CD8-positive, alpha-beta memory T cell (primary cell): ENCODE results near the gene CPLX1. TPM values are rescaled to one million over a fixed set of nuclear protein-coding genes. Genes with fewer than 3 reads are reported as not detected.
A peak's percentile ranks its signal among the peaks of the same experiment; 100 is the strongest.

ENCODE experiments used
- CTCF ChIA-PET: fragments of 350-600 bp; sonication (Branson Sonifier 250); formaldehyde crosslinking; loops from one replicate; lab custom pipeline; 2021; ENCODE audit warnings: antibody characterized with exemption; lab: Charles Lee
- POLR2A ChIA-PET: fragments of 350-600 bp; sonication (Branson Sonifier 250); formaldehyde crosslinking; loops from one replicate; lab custom pipeline; 2021; ENCODE audit warnings: antibody characterized with exemption; lab: Charles Lee
- DNase-seq, 5 donors: peaks; one replicate each; pipeline versions ENCODE4 v3.0.0 to v3.0.0-alpha.2; 2020 to 2022; ENCODE audit warnings: mixed read lengths in 1 of 5
- H3K27ac ChIP-seq: one replicate; pipeline ENCODE4 v1.7.0; 2013; ENCODE audit warnings: low read depth, mild to moderate bottlenecking, low read length, moderate library complexity
- H3K27me3 ChIP-seq: 2 replicates; pipeline ENCODE4 v1.7.0; 2013; ENCODE audit warnings: low read length, mild to moderate bottlenecking; ENCODE audit not compliant: insufficient read depth, poor library complexity, severe bottlenecking
- H3K36me3 ChIP-seq: 2 replicates; pipeline ENCODE4 v1.7.0; 2013; ENCODE audit warnings: mild to moderate bottlenecking, low read length, moderate library complexity; ENCODE audit not compliant: insufficient read depth
- H3K4me1 ChIP-seq: 2 replicates; pipeline ENCODE4 v1.7.0; 2013; ENCODE audit warnings: mild to moderate bottlenecking, low read length, moderate library complexity; ENCODE audit not compliant: insufficient read depth
- H3K4me3 ChIP-seq: 2 replicates; pipeline ENCODE4 v1.7.0; 2013; ENCODE audit warnings: mild to moderate bottlenecking, low read length
- H3K9me3 ChIP-seq: 2 replicates; pipeline ENCODE4 v1.7.0; 2013; ENCODE audit warnings: mild to moderate bottlenecking, low read length
- H3K27ac Mint-ChIP-seq, 8 donors: one replicate each; pipeline ENCODE4 v1.8.0; 2020 to 2021; ENCODE audit warnings: mixed read lengths in 8 of 8, mild to moderate bottlenecking in 6 of 8, inconsistent platforms in 3 of 8, moderate library complexity in 3 of 8
- H3K27me3 Mint-ChIP-seq, 2 donors: one replicate each; pipeline ENCODE4 v1.8.0; 2020 to 2021; ENCODE audit warnings: mixed read lengths in 2 of 2, mild to moderate bottlenecking in 1 of 2, moderate library complexity in 1 of 2
- H3K36me3 Mint-ChIP-seq, 3 donors: one replicate each; pipeline ENCODE4 v1.8.0; 2020 to 2021; ENCODE audit warnings: mixed read lengths in 3 of 3, inconsistent platforms in 1 of 3, mild to moderate bottlenecking in 1 of 3
- H3K4me1 Mint-ChIP-seq, 3 donors: one replicate each; pipeline ENCODE4 v1.8.0; 2020 to 2021; ENCODE audit warnings: mixed read lengths in 3 of 3, inconsistent platforms in 1 of 3, mild to moderate bottlenecking in 1 of 3
- H3K4me3 Mint-ChIP-seq, 7 donors: one replicate each; pipeline ENCODE4 v1.8.0; 2020 to 2021; ENCODE audit warnings: mixed read lengths in 7 of 7, mild to moderate bottlenecking in 6 of 7, moderate library complexity in 4 of 7, inconsistent platforms in 2 of 7
- H3K9me3 Mint-ChIP-seq, 5 donors: one replicate each; pipeline ENCODE4 v1.8.0; 2020 to 2022; ENCODE audit warnings: mixed read lengths in 5 of 5, mild to moderate bottlenecking in 3 of 5, moderate library complexity in 2 of 5, inconsistent platforms in 1 of 5
- polyA plus RNA-seq: library from polyadenylated mRNA; unstranded; fragments of 300-500 nt; fragmentation: Illumina TruSeq; gene quantifications from one replicate; pipeline ENCODE4 v1.2.3, GENCODE V29; 2021
- total RNA-seq, 2 experiments: library from RNA; stranded (reverse); gene quantifications; one replicate each; pipeline ENCODE4 v1.2.3, GENCODE V29; 2021

Gene CPLX1
- total and polyA plus RNA-seq, 3 experiments from 2014 or later = 0.13 to 0.16 TPM; not detected in 1

- ChIA-PET POLR2A (no interaction called here), CTCF (no interaction called here)
- peak overlapping the region in 4 of 7 donors; percentile 23 to 54 (median 34) for H3K4me3 Mint-ChIP-seq
- peaks cover 5 to 8% (median 5%) of the 10 kb centered on the region in 3 donors for H3K4me1 Mint-ChIP-seq
- peaks cover 35 to 48% of the 10 kb centered on the region in 2 donors for H3K27me3 Mint-ChIP-seq
- H3K27ac ChIP-seq = no peak overlapping the region
- H3K36me3 ChIP-seq = no peaks in the 10 kb centered on the region
- no peaks in the 10 kb centered on the region for H3K9me3 ChIP-seq
- no peaks in the 10 kb centered on the region for H3K4me1 ChIP-seq
- H3K4me3 ChIP-seq = no peak overlapping the region
- peak in 1 of 5 donors; percentile 41 for DNase-seq
- H3K27me3 ChIP-seq = peaks cover 37% of the 10 kb centered on the region
- H3K9me3 Mint-ChIP-seq = peaks cover 0 to 2% (median 0%) of the 10 kb centered on the region in 5 donors
- H3K36me3 Mint-ChIP-seq = peaks cover 0 to 7% (median 0%) of the 10 kb centered on the region in 3 donors
- no peak overlapping the region for H3K27ac Mint-ChIP-seq
Measured at GRCh38 chr4:824461-825062, 1.4 kb downstream of the CPLX1 start.

DNA sequence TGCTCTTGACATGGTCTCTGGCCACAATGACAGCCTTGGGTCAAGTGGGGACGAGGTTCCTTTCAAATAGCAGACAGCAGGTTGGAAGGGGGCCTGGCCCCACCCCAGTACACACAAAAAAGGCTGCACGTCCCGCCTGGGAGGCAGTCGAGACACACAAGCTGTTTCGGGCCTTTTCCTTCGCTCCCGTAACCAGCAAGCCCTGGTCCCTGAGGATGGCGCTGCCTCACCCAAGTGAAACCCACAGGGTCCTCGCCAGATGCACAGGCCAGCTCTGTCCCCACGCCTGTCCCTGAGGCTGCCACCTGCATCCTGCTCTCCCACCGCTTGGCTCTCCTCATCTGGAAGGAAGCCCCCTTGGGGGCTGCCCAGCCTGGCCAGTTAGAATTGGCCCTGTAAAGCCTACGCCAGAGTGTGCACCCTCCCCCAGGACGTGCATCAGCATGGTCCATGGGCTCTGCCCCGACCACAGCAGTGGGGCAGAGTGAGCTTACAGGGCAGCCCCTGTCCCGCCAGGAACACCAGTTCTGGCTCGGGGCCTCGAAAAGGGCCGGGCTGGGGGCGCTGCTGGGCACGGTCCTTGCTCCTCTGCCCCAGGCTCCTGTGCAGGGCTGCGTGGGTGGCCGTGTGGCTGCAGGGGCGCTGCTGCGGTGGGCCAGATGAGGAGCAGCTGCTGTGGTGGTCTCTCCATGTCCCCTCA is 2.0 kb downstream of the CPLX1 start:
- Mint-ChIP-seq H3K27ac (no peak overlapping the region), H3K4me3 (no peak overlapping the region), H3K9me3 (peaks cover 0 to 2% (median 0%) of the 10 kb centered on the region in 5 donors), H3K4me1 (peaks cover 5 to 8% (median 5%) of the 10 kb centered on the region in 3 donors), H3K36me3 (peaks cover 0 to 7% (median 0%) of the 10 kb centered on the region in 3 donors), H3K27me3 (peaks cover 35 to 50% of the 10 kb centered on the region in 2 donors)
- no peaks in the 10 kb centered on the region for H3K4me1 ChIP-seq
- H3K36me3 ChIP-seq = no peaks in the 10 kb centered on the region
- no peak overlapping the region for H3K27ac ChIP-seq
- H3K27me3 ChIP-seq = peaks cover 37% of the 10 kb centered on the region
- no peaks in the 10 kb centered on the region for H3K9me3 ChIP-seq
- peak in 1 of 5 donors; percentile 42 for DNase-seq
- CTCF ChIA-PET = no interaction called here
- no peak overlapping the region for H3K4me3 ChIP-seq
- POLR2A ChIA-PET = no interaction called here

DNA sequence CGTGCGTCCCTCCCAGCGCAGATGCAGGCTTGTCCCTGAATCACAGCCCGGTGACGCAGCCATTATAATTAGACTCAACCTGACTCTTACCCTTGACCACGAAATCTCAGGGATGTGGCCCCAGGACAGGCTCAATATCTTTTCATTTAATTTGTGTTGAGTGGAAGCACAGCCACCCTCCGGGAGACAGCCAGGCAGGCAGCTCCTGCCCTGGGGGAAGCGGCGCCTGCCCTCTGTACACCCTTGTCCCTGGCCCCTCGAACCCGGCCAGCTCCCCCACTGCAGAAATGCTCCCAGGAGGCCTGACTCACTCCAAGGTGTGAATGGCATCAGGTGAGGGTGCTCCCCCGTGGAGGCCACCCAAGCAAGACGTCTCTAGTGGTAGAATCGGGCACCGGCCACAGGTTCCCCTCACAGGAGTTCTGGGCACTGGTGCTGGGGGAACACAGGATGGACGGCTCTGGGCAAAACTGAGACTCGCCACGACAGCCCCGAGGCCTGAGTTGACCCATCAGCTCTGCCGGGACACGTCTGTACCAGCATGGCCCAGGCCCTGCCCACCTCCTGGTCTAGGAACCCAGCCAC is 2.7 kb downstream of the CPLX1 start:
- H3K4me1 Mint-ChIP-seq = peaks cover 5 to 8% (median 5%) of the 10 kb centered on the region in 3 donors
- Histone ChIP-seq H3K27ac (no peak overlapping the region), H3K36me3 (no peaks in the 10 kb centered on the region), H3K27me3 (peaks cover 37% of the 10 kb centered on the region), H3K9me3 (no peaks in the 10 kb centered on the region), H3K4me3 (no peak overlapping the region), H3K4me1 (no peaks in the 10 kb centered on the region)
- H3K36me3 Mint-ChIP-seq = peaks cover 0 to 7% (median 0%) of the 10 kb centered on the region in 3 donors
- peak in 1 of 5 donors; percentile 47 for DNase-seq
- H3K9me3 Mint-ChIP-seq = peaks cover 0 to 2% (median 0%) of the 10 kb centered on the region in 5 donors
- H3K27ac Mint-ChIP-seq = no peak overlapping the region
- ChIA-PET POLR2A (no interaction called here), CTCF (no interaction called here)
- peaks cover 30 to 45% of the 10 kb centered on the region in 2 donors for H3K27me3 Mint-ChIP-seq
- H3K4me3 Mint-ChIP-seq = peak overlapping the region in 1 of 7 donors; percentile 25

GRCh38 chr4:822361-823175 is 3.4 kb downstream of the CPLX1 start:
- POLR2A ChIA-PET = no interaction called here
- Mint-ChIP-seq H3K36me3 (peaks cover 0 to 3% (median 0%) of the 10 kb centered on the region in 3 donors), H3K4me1 (peaks cover 0 to 3% (median under 1%) of the 10 kb centered on the region in 3 donors), H3K27me3 (peaks cover 23 to 38% of the 10 kb centered on the region in 2 donors), H3K4me3 (peak overlapping the region in 1 of 7 donors; percentile 25), H3K9me3 (peaks cover 0 to 2% (median 0%) of the 10 kb centered on the region in 5 donors), H3K27ac (no peak overlapping the region)
- Histone ChIP-seq H3K9me3 (no peaks in the 10 kb centered on the region), H3K27ac (no peak overlapping the region), H3K36me3 (no peaks in the 10 kb centered on the region), H3K4me1 (no peaks in the 10 kb centered on the region), H3K4me3 (no peak overlapping the region), H3K27me3 (peaks cover 30% of the 10 kb centered on the region)
- CTCF ChIA-PET = no interaction called here
- no peak for DNase-seq

GRCh38 chr4:821631-822030 is 4.3 kb downstream of the CPLX1 start:
- H3K9me3 ChIP-seq = no peaks in the 10 kb centered on the region
- ChIA-PET POLR2A (no interaction called here), CTCF (no interaction called here)
- H3K36me3 Mint-ChIP-seq = peaks cover 0 to 3% (median 0%) of the 10 kb centered on the region in 3 donors
- DNase-seq = peak in 1 of 5 donors; percentile 30
- peaks cover 0 to 2% (median 0%) of the 10 kb centered on the region in 5 donors for H3K9me3 Mint-ChIP-seq
- H3K36me3 ChIP-seq = no peaks in the 10 kb centered on the region
- H3K4me1 ChIP-seq = no peaks in the 10 kb centered on the region
- H3K4me1 Mint-ChIP-seq = peaks cover 0 to 3% (median 0%) of the 10 kb centered on the region in 3 donors
- peaks cover 24 to 41% of the 10 kb centered on the region in 2 donors for H3K27me3 Mint-ChIP-seq
- peaks cover 27% of the 10 kb centered on the region for H3K27me3 ChIP-seq
- H3K27ac Mint-ChIP-seq = peak overlapping the region in 1 of 8 donors; percentile 57
- no peak overlapping the region for H3K27ac ChIP-seq
- H3K4me3 Mint-ChIP-seq = no peak overlapping the region
- H3K4me3 ChIP-seq = no peak overlapping the region

GRCh38 chr4:821181-821591 is 4.7 kb downstream of the CPLX1 start:
- H3K9me3 Mint-ChIP-seq = peaks cover 0 to 2% (median 0%) of the 10 kb centered on the region in 5 donors
- H3K27me3 Mint-ChIP-seq = peaks cover 27 to 43% of the 10 kb centered on the region in 2 donors
- no peak for DNase-seq
- POLR2A ChIA-PET = no interaction called here
- no peaks in the 10 kb centered on the region for H3K9me3 ChIP-seq
- H3K36me3 ChIP-seq = no peaks in the 10 kb centered on the region
- H3K27ac ChIP-seq = no peak overlapping the region
- no peak overlapping the region for H3K4me3 Mint-ChIP-seq
- CTCF ChIA-PET = no interaction called here
- H3K27ac Mint-ChIP-seq = peak overlapping the region in 1 of 8 donors; percentile 57
- H3K36me3 Mint-ChIP-seq = peaks cover 0 to 3% (median 0%) of the 10 kb centered on the region in 3 donors
- no peaks in the 10 kb centered on the region for H3K4me1 ChIP-seq
- H3K4me3 ChIP-seq = no peak overlapping the region
- H3K4me1 Mint-ChIP-seq = peaks cover 0 to 3% (median 0%) of the 10 kb centered on the region in 3 donors
- peaks cover 27% of the 10 kb centered on the region for H3K27me3 ChIP-seq

- H3K27ac ChIP-seq = no peak overlapping the region
- peaks cover 0 to 2% (median 0%) of the 10 kb centered on the region in 5 donors for H3K9me3 Mint-ChIP-seq
- peaks cover 27% of the 10 kb centered on the region for H3K27me3 ChIP-seq
- ChIA-PET CTCF (no interaction called here), POLR2A (no interaction called here)
- peaks cover 31 to 47% of the 10 kb centered on the region in 2 donors for H3K27me3 Mint-ChIP-seq
- H3K4me3 ChIP-seq = no peak overlapping the region
- H3K4me1 Mint-ChIP-seq = peaks cover 0 to 3% (median 0%) of the 10 kb centered on the region in 3 donors
- no peaks in the 10 kb centered on the region for H3K36me3 ChIP-seq
- H3K36me3 Mint-ChIP-seq = peaks cover 0 to 3% (median 0%) of the 10 kb centered on the region in 3 donors
- DNase-seq = no peak
- H3K9me3 ChIP-seq = no peaks in the 10 kb centered on the region
- no peak overlapping the region for H3K27ac Mint-ChIP-seq
- no peaks in the 10 kb centered on the region for H3K4me1 ChIP-seq
- no peak overlapping the region for H3K4me3 Mint-ChIP-seq
Measured at GRCh38 chr4:820230-821172, 5.4 kb downstream of the CPLX1 start.
